DND-41 (cell line): ENCODE measurements around the gene PPP1R36.

Experiments used
- CTCF ChIP-seq: IDR thresholded peaks from 2 replicates; pipeline ENCODE4 v1.5.1; 2012; ENCODE audit warnings: borderline replicate concordance, low read length, moderate library complexity, mild to moderate bottlenecking; ENCODE audit not compliant: poor library complexity, severe bottlenecking; ENCODE audit errors: extremely low read depth
- EZH2 ChIP-seq: IDR thresholded peaks from 3 replicates; pipeline ENCODE4 v1.6.1; 2012; ENCODE audit warnings: borderline replicate concordance, low read depth, mild to moderate bottlenecking, moderate library complexity, low read length, inconsistent platforms; ENCODE audit not compliant: severe bottlenecking

- TF ChIP-seq EZH2 (no peak), CTCF (no peak)
Measured at GRCh38 chr14:64549016-64549415, 745 bp upstream of the PPP1R36 start.
